Activated T-cell treated with anti-CD3 and anti-CD28 coated beads for 48 hours (primary cell): Measurements from ENCODE around the gene CPHXL2.

Experiments used
- DNase-seq: peaks from one replicate; pipeline ENCODE4 v3.0.0-alpha.2; 2020; ENCODE audit warnings: low read depth

Gene CPHXL2

DNA sequence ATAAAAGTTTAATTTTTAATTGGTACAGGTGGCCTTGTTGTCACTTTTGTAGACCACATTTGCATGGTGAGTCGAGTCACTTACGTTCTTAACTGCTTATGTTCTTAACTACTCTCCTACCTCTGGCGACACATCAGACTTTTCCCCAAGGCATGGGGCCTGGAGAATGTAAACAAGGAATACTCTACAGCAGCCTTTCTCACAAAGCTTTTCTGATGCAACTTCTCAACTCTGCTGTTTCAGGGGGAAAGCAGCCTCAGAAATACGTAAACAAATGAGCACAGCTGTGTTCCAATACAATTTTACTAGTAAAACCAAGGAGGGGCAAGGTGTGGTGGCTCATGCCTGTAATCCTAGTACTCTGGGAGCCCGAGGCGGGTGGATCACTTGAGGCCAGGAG lies 36.2 kb downstream of the CPHXL2 start:
- DNase-seq: no peak

DNA sequence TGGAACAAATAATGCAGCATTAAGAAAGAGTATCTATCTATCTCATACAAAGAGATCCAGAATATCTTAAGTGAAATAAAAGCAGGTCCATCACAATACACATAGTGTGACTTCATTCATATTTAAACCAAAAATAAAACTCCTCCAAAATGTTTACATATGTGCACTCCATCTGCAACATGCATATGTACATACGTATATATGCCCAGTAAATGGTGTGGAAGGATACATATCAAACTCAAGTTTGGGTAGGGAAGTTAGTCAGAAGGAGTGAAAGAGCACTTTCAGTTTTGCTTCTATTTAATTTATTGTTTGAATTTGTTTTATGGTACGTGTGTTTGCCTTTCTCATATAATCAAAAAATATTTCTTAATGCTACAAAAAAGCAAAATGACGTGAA lies 41.8 kb downstream of the CPHXL2 start:
- DNase-seq: no peak

DNA sequence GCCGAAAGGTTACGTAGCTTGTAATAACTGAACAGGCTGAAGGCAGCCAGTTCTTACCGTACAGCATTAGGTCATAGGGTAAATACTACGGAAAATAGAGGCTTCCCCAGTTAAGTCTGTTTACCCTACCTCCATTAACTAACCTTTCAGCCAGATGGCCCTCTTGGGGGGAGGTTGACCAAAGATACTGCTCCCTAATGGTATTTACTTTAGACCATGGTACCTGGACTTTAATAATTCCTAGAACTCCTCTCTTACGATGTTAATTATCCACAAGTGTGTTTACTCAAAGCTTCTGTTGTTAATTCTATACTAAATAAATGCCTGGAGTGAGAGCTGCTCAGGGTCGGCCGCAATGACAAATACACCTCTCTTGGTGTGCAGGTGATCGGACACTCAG lies 44.0 kb downstream of the CPHXL2 start:
- no peak for DNase-seq

DNA sequence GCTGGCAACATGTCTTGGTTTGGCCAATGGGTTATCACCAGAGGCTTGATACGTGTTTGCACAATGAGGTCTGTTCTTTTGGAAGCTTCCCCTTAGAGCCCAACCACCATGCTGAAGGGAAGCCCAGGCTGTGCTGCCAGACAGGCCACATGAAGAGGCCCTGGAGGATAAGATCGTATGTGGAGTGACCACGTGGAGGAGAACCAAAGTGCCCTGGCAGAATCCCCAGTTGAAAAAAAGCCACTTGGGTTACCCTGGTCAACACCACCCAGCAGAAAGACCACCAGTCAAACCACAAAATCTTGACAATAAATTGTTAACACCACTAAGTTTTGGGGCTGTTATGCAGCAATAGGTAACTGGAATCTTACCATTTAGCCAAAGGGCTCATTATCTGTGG lies 46.8 kb downstream of the CPHXL2 start:
- DNase-seq: no peak

DNA sequence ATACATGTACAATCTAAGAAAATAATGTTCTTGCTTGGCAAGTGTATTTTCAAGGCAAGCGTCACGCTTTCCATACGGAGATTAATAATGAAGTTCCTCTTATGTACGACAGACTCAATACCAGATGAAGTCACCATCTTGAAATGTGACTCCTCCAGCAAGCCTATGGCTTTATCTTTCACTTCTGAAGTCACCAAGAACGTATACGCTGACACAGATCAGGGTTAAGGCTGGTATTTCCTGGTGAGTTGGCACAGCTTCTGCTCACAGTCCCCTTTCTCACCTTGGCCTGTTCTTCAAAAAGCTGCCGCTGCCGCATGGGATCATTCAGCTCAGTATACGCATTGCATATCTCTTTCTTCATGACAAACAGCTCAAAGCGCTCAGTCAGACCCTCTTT lies 47.7 kb downstream of the CPHXL2 start:
- DNase-seq: no peak

DNA sequence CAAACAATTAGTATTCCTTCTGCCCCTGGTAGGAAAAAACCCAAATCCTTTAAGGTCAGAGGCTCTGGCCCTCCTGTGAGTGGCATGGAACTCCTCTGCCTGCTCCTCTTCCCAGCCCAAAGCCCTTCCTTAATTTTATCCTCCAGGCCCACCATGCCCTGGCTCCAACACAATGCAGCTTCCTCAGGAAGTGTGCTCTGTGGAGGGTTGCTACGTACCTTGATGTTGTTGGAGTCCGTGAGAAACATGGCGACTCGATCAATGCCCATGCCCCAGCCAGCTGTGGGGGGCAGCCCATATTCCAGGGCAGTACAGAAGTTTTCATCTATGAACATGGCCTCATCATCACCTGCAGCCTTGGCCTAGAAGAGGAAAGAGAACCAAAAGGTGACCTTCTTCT lies 48.5 kb downstream of the CPHXL2 start:
- DNase-seq: no peak

DNA sequence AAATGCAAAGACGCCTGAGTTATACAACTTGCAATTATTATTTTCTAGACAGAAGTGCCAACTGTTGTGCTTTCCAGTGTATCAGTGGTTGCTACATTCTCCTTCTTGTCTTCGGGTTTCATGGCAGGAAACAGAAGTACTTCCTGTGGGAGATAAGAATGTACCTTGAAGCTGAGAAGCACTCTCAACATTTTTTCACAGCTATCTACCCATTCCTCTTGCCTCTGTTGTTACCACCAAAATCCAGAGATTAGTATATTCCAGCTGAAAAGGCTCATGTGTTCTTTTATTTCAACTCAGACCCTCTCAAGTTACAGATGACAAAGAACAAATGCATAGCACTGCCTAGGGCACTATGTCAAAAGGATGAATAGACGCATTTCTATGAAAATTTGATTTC lies 49.0 kb downstream of the CPHXL2 start:
- DNase-seq: no peak

DNA sequence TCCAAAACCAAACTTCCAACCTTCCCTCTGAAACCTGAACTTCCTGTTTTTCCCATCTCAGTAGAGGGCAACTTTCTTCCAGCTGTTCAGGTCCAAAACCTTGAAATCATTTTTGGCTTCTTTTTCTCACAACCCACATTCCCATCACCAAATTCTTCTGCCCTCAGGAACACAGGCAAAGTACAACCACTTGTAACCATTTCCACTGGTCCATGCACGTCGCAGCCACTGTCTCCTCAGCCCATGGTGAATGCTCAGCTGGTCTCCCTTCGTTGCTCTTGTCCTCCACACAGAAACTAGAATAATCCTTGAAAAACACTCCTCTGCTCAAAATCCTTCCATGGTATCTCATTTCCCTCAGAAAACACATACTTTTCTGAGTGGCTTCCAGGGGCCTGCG lies 50.0 kb downstream of the CPHXL2 start:
- no peak for DNase-seq

DNA sequence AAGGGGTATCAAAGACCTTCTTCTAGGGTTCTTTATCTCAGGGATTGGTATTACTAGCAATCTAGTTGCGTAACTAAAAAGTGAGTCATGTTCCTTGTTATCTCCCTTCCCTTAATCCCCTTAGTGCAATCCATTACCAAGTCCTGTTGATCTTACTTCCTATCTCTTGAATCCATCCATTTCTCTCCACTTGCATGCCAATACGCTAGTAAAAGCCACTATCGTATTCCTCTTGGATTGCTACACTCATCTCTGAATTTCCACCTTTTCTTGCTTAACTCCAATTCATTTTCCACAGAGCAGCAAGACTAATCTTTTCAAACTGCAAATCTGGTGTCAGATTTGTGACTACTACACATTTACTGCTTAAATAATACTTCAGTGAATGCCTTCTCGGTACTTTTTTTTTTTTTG lies 51.9 kb downstream of the CPHXL2 start:
- no peak for DNase-seq

DNA sequence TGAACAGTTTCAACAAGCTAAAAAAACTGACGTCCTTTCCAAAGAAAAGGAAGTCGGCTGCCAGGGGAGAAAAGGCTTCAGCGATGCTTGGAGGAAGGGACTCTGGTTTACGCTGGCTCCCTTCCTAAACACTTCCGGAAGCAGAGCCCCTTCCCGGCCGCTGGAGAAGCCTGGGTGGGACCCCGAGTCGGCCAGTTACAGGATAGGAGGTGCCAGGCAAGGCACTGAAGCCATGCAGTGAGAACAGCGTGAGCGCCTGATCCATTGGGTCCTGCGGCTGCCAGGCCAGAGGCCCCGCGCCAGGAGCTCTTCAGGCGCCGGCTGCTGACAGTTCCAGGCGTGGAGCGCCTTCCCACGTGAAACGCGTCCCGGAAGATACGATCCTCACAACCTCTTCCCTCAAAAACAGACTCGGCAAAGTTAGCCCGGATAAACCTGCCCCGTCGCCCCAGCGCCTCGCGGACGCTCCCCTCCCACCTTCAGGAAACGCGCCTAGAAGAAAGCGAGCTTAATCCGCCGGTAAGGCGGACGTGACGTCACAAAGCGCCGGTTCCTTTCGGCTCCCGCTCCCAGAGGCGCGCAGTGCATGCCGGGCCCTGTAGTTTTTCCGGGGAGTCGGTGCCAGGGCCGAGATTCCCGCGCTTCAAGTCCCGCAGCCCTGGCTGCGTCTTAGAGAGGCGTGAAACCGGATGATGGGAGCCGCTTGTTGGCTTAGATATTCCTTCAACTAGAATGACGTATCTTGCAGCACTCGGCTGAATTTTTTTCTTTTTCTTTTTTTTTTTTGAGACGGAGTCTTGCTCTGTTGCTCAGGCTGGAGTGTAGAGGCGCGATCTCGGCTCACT lies 53.8 kb downstream of the CPHXL2 start, which contains the start of gene ADAT1:
Gene ADAT1, minus strand, starts transcription at position 521 of the 845 bp plus-strand sequence. CDS start 2,482 bp downstream, outside the sequence.
- peak; percentile 95 for DNase-seq

DNA sequence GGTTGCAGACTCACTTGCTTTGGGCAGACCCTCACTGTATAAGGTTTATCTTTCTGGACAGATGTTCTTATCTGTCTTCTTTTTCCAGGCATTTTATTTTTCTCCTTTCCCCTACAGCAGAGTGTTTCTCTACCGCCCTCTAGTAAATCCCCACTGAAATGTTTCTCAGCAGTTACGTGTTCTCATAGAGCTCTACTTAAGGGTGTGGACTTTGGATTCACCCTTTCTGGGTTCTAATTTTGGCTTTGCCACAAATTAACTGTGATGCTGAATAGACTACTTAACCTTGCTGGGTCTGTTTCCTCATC lies 55.7 kb downstream of the CPHXL2 start:
- no peak for DNase-seq

DNA sequence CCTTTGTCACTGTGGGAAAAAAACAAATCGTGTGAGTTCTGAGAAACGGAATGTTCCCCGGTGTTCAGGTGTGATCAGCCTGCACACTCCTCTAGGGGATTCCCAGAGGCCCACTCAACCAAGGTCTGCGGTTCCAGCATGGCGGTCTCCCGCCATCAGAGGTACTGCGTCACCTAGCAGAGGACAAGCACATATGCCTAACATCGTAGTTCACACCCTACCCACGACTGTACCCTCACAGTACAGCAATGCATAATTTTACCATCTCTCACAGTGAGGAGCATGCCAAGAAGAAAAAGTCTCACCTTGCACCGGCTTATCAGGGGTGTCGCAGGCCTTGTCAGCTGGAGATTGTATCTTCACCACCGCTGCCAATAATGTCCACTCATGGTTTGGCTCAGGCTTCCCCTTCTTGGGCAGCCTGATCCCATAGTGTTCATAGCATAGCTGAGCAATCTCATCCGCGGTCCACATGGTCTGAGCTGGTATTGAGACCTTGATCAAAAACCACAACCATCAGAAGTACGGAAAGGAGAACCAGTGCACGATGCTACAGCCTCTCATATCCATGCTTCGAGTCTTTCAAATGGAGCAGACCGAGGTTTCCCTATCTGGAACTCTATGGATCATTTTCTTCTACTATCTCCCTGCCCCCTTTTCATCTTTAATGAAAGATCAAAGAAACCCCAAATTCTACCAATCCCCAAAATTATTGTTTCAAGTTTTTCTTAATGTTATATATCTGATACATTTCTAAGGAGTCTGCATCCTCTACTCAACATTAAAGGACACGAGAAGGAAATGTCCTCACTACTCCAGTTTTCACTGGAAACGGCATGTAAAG lies 56.3 kb downstream of the CPHXL2 start:
- DNase-seq: no peak

DNA sequence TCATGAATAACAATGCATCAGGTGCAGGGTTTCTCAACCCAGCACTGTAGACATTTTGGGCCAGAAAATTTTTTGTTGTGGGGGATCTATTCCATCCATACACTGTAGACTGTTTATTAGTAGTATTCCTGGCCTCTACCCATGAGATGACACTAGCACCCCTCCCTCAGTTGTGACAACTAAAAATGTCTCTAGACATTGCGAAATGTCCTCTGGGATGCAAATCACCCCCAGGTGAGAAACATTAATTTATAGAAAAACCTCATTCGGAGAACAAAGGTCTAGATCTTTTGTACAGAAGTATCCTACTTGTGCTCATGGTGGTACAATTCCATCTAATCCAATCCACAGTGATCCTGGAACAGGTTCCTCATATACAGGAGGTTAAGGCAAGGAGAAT lies 58.0 kb downstream of the CPHXL2 start:
- no peak for DNase-seq

DNA sequence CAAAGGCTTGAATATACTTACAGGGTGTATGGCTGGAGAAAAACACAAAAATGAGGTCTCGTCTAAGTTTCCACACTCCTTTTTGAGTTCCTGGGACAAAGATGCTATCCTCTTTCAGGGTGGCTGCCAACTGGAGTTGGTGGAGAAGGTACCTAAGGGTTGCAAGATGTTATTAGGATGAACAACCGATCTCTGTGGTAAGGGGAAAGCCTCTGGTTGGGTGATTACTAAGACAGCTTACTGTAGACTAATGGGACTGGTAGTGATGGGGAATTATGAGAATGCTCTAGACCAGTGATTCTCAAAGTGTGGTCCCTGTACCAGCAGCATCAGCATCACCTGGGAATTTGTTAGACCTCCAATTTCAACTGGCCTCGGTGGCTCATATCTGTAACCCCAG lies 59.7 kb downstream of the CPHXL2 start:
- no peak for DNase-seq

DNA sequence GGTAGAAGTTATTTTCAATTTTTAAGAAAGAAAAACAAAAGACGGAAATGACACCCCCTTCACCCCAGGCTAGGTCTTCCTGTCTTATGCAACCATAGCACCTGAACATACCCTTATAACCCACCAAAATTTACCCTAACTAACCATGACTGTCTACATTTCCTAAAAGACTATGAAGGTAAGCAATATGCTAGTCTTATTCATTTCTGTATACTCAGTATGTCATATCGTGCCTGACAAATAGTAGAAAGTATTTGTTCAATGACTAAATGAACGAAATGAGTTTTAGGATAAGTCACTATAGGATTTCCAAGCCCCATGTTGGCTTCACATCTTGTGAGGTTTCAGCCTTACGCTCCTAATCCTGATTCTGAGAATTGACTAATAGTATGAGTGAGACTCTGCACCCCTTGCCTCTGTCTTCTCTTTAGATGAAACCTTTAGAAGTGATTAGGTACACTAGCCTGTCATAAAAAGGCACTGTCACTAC lies 60.2 kb downstream of the CPHXL2 start:
- no peak for DNase-seq

DNA sequence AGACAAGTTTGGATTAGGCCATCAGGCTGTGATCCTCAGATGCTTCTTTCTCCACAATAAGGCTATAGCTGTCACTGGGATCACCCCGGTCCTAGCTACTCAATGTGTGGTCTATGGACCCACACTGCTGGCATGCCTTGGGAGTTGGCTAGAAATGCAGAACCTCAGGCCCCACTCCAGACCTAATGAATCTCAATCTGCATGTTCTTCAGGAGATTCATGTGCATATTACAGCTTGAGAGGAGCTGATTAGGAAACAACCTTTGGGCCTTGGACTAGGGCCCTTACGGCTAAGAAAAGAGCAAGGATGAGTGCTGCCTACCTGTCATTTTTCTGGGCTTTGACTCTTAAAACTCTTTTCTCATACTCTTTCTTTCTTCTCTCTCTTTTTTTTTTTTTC lies 61.2 kb downstream of the CPHXL2 start:
- DNase-seq: no peak

DNA sequence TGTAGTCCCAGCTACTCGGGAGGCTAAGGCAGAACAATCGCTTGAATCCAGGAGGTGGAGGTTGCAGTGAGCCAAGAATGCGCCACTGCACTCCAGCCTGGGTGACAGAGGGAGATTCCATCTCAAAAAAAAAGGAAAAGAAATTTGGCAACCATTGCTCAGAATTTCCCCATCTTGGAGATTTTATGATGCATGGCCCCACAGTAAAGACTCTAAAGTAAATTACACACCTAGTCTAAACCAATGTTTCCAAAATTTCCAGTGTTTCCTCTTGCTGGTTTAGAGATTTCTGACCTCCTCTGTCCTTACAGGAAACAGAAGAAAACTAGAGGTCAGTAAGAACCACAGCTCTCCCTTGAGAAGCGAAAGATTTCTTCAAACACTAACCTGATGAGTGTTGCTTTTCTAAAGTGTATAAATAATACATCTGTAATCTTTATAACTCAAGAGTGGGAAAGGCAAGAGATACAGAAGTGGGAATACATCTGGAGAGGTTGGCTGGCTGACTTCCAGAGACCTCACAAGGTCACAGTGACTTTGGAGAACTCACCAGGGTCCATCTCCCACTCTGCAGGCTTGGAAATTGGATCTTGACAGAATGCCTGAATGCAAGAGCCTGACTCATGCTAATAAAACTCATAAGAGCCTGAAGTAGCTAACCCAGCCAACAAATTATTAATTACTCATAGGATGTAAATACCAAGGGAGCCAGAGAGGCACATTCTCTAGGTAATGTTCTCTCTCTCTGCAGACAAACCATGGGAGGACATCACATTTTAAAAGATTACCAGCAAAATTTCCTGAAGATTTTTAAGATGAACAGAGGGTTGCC lies 62.5 kb downstream of the CPHXL2 start:
- DNase-seq: no peak
